GM23338 (cell line): ENCODE results near the gene STON2. TPM values are rescaled to one million over a fixed set of nuclear protein-coding genes. Genes with fewer than 3 reads are reported as not detected.

Source experiments
- ATAC-seq: fragments of 200-7000 bp; cut with Tn5 transposase; 3 replicates; pipeline ENCODE4 v1.9.1; 2020
- DNase-seq: peaks from one replicate; pipeline ENCODE4 v3.0.0-alpha.2; 2015; ENCODE audit warnings: low spot score
- H2AFZ ChIP-seq: fragments of 200-600 bp; sonication (generic); 2 replicates; pipeline ENCODE4 v1.8.0; 2016; ENCODE audit warnings: antibody characterized with exemption, mild to moderate bottlenecking, moderate library complexity
- H3F3A ChIP-seq: fragments of 200-600 bp; sonication (generic); replicated peaks from 2 replicates; pipeline ENCODE4 v1.8.0; 2017; ENCODE audit warnings: antibody characterized with exemption, mixed run types, low read depth
- H3K27ac ChIP-seq: fragments of 200-600 bp; sonication (generic); 2 replicates; pipeline ENCODE4 v1.6.1; 2016; ENCODE audit warnings: low read depth
- H3K27me3 ChIP-seq: fragments of 200-600 bp; sonication (generic); 2 replicates; pipeline ENCODE4 v1.8.0; 2016; ENCODE audit warnings: mild to moderate bottlenecking, mixed run types, moderate library complexity; ENCODE audit not compliant: insufficient read depth
- H3K36me3 ChIP-seq: fragments of 200-600 bp; sonication (generic); 2 replicates; pipeline ENCODE4 v1.8.0; 2016; ENCODE audit warnings: mild to moderate bottlenecking; ENCODE audit not compliant: insufficient read depth
- H3K4me1 ChIP-seq: fragments of 200-600 bp; sonication (generic); 2 replicates; pipeline ENCODE4 v1.8.0; 2016; ENCODE audit warnings: mild to moderate bottlenecking, moderate library complexity; ENCODE audit not compliant: insufficient read depth
- H3K4me2 ChIP-seq: fragments of 200-600 bp; sonication (generic); 2 replicates; pipeline ENCODE4 v1.7.1; 2017; ENCODE audit warnings: mixed run types
- H3K4me3 ChIP-seq: fragments of 200-600 bp; sonication (generic); 2 replicates; pipeline ENCODE4 v1.6.1; 2016; ENCODE audit warnings: mixed run types
- H3K79me2 ChIP-seq: fragments of 200-600 bp; sonication (generic); replicated peaks from 2 replicates; pipeline ENCODE4 v1.8.0; 2017; ENCODE audit warnings: mild to moderate bottlenecking; ENCODE audit not compliant: insufficient read depth
- H3K9me2 ChIP-seq: fragments of 200-600 bp; sonication (generic); 2 replicates; pipeline ENCODE4 v1.8.0; 2017; ENCODE audit not compliant: insufficient read depth
- H4K20me1 ChIP-seq: fragments of 200-600 bp; sonication (generic); replicated peaks from 2 replicates; pipeline ENCODE4 v1.8.0; 2017; ENCODE audit warnings: mild to moderate bottlenecking; ENCODE audit not compliant: insufficient read depth
- H3K27ac Mint-ChIP-seq: 2 replicates; pipeline ENCODE4 v1.8.0; 2020; ENCODE audit warnings: inconsistent platforms, mild to moderate bottlenecking, moderate library complexity, mixed read lengths
- H3K27me3 Mint-ChIP-seq: 3 replicates; pipeline ENCODE4 v1.8.0; 2022; ENCODE audit warnings: low read depth, mild to moderate bottlenecking, moderate library complexity, mixed read lengths, inconsistent platforms; ENCODE audit not compliant: insufficient read depth, poor library complexity
- H3K36me3 Mint-ChIP-seq: 3 replicates; pipeline ENCODE4 v1.8.0; 2021; ENCODE audit warnings: low read depth, mild to moderate bottlenecking, inconsistent platforms, moderate library complexity, mixed read lengths
- H3K4me1 Mint-ChIP-seq: 3 replicates; pipeline ENCODE4 v1.8.0; 2020; ENCODE audit warnings: mild to moderate bottlenecking, inconsistent platforms, mixed read lengths
- H3K4me3 Mint-ChIP-seq: 3 replicates; pipeline ENCODE4 v1.8.0; 2021; ENCODE audit warnings: moderate library complexity, mild to moderate bottlenecking, inconsistent platforms, mixed read lengths
- H3K9me3 Mint-ChIP-seq: 3 replicates; pipeline ENCODE4 v1.8.0; 2020; ENCODE audit warnings: moderate library complexity, mild to moderate bottlenecking, inconsistent platforms, mixed read lengths
- CREB1 ChIP-seq: fragments of 250-450 bp; sonication (Bioruptor Pico); IDR thresholded peaks from 2 replicates; pipeline ENCODE4 v1.5.0; 2020; ENCODE audit warnings: low read depth, mild to moderate bottlenecking, moderate library complexity
- EZH2phosphoT487 ChIP-seq: fragments of 200-600 bp; sonication (generic); IDR thresholded peaks from one replicate; pipeline ENCODE4 v1.8.1; 2018; ENCODE audit warnings: antibody characterized with exemption; ENCODE audit not compliant: unreplicated experiment
- JUNB ChIP-seq: IDR thresholded peaks from one replicate; pipeline ENCODE4 v1.6.1; 2016; ENCODE audit warnings: antibody characterized with exemption; ENCODE audit not compliant: unreplicated experiment
- NANOG ChIP-seq: IDR thresholded peaks from 2 replicates; pipeline ENCODE4 v1.6.1; 2016; ENCODE audit warnings: antibody characterized with exemption, borderline replicate concordance
- POLR2AphosphoS5 ChIP-seq: IDR thresholded peaks from 2 replicates; pipeline ENCODE4 v1.6.1; 2016; ENCODE audit warnings: antibody characterized with exemption, low read depth
- STAT1 ChIP-seq: IDR thresholded peaks from one replicate; pipeline ENCODE4 v1.6.1; 2016; ENCODE audit warnings: antibody characterized with exemption; ENCODE audit not compliant: unreplicated experiment
- ZNF114 ChIP-seq: fragments of 250-450 bp; sonication (Bioruptor Pico); IDR thresholded peaks from 2 replicates; pipeline ENCODE4 v1.5.0; 2020; ENCODE audit warnings: mild to moderate bottlenecking, moderate library complexity
- ZNF331 ChIP-seq: fragments of 250-450 bp; sonication (Bioruptor Pico); IDR thresholded peaks from 2 replicates; pipeline ENCODE4 v1.5.0; 2020; ENCODE audit warnings: low read depth, mild to moderate bottlenecking, moderate library complexity
- polyA plus RNA-seq: library from polyadenylated mRNA; unstranded; fragments of >200 nt; fragmentation: Nextera tagmentation; extraction: Ambion mirVana; gene quantifications from 2 replicates; pipeline ENCODE4 v1.2.1, GENCODE V29; 2016
- total RNA-seq: library from RNA; depleted of rRNA; stranded (reverse); fragments of >200 nt; shearing (Covaris generic); gene quantifications from 2 replicates; pipeline ENCODE4 v1.2.3, GENCODE V29; 2014
- TF ChIP-seq, protein P1 (sequence below): IDR thresholded peaks from one replicate; pipeline ENCODE4 v1.6.1; 2018; ENCODE audit warnings: antibody characterized with exemption; ENCODE audit not compliant: unreplicated experiment
- TF ChIP-seq, protein P2 (sequence below): fragments of 250-450 bp; sonication (Bioruptor Pico); IDR thresholded peaks from 2 replicates; pipeline ENCODE4 v1.5.0; 2020; ENCODE audit warnings: mild to moderate bottlenecking, moderate library complexity
- TF ChIP-seq, protein P3 (sequence below), 2 experiments: fragments of 200-600 bp in 1 of 2; sonication (generic) in 1 of 2; conservative IDR thresholded peaks; 2 replicates each; pipeline versions ENCODE4 v1.5.1 to v1.6.1; 2016 to 2017; ENCODE audit warnings: antibody characterized with exemption in 2 of 2, low read depth in 2 of 2, mild to moderate bottlenecking in 2 of 2, moderate library complexity in 1 of 2

STON2 gene
- total and polyA plus RNA-seq, 2 experiments from 2014 or later = 8.2 to 71.0 TPM

DNA sequence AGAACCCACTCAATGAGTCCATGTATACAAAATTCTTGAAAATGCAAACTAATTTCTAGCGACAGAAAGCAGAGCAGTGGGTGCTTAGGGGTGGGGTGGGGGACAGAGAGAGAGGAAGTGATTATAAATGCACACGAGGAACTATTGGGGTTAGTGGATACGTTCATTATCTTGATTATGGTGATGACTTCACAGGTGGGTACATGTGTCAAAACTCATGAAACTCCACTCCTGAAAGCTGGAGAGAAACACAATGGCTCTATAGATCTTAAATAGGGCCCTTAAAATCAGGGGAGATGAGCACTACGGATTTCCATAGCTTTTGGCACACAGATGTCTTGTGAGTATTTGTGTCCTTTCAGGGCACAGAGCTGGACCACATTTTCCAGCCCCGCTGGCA lies 59.9 kb downstream of the STON2 start (continued):
- TF ChIP-seq, protein P1, sequence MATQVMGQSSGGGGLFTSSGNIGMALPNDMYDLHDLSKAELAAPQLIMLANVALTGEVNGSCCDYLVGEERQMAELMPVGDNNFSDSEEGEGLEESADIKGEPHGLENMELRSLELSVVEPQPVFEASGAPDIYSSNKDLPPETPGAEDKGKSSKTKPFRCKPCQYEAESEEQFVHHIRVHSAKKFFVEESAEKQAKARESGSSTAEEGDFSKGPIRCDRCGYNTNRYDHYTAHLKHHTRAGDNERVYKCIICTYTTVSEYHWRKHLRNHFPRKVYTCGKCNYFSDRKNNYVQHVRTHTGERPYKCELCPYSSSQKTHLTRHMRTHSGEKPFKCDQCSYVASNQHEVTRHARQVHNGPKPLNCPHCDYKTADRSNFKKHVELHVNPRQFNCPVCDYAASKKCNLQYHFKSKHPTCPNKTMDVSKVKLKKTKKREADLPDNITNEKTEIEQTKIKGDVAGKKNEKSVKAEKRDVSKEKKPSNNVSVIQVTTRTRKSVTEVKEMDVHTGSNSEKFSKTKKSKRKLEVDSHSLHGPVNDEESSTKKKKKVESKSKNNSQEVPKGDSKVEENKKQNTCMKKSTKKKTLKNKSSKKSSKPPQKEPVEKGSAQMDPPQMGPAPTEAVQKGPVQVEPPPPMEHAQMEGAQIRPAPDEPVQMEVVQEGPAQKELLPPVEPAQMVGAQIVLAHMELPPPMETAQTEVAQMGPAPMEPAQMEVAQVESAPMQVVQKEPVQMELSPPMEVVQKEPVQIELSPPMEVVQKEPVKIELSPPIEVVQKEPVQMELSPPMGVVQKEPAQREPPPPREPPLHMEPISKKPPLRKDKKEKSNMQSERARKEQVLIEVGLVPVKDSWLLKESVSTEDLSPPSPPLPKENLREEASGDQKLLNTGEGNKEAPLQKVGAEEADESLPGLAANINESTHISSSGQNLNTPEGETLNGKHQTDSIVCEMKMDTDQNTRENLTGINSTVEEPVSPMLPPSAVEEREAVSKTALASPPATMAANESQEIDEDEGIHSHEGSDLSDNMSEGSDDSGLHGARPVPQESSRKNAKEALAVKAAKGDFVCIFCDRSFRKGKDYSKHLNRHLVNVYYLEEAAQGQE = no peak

DNA sequence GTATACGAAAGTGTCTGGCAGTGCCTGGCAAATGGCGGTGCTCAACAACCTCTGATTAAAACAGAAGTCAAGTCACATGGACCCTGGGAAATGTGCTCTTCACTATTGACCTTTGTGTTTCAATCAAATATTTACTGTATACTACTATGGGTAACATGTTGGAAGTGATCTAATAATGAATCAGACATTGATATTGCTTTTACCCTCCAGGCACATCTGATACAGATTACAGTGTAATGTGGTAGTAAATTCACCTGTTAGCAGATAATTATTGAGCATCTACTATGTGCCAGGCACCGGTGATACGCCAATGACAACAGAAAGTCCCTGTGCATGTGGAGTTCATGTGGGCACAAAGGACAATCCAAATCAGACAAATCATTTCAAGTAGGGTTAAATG lies 63.1 kb downstream of the STON2 start:
- no peak overlapping the region for H3K4me2 ChIP-seq
- H3K9me3 Mint-ChIP-seq = no peaks in the 10 kb centered on the region
- peaks cover 2% of the 10 kb centered on the region for H3K27me3 Mint-ChIP-seq
- H3K9me2 ChIP-seq = peaks cover 2% of the 10 kb centered on the region; the same call in 1 of the 2 replicates
- no peaks in the 10 kb centered on the region for H3F3A ChIP-seq
- H3K27ac ChIP-seq = no peak overlapping the region
- H4K20me1 ChIP-seq = no peaks in the 10 kb centered on the region
- no peak overlapping the region for H3K4me3 ChIP-seq
- no peaks in the 10 kb centered on the region; the same call in 1 of the 2 replicates for H3K79me2 ChIP-seq
- H3K4me1 ChIP-seq = no peaks in the 10 kb centered on the region
- H3K4me3 Mint-ChIP-seq = no peak overlapping the region
- no peaks in the 10 kb centered on the region; the same call in 2 of the 3 replicates for H3K36me3 Mint-ChIP-seq
- no peaks in the 10 kb centered on the region for H3K4me1 Mint-ChIP-seq
- H3K27me3 ChIP-seq = no peaks in the 10 kb centered on the region
- H2AFZ ChIP-seq = no peak overlapping the region
- ATAC-seq = no peak
- no peak overlapping the region for H3K27ac Mint-ChIP-seq
- H3K36me3 ChIP-seq = no peaks in the 10 kb centered on the region
- no peak for TF ChIP-seq EZH2phosphoT487
- TF ChIP-seq, protein P1 = no peak
- no peak for TF ChIP-seq ZNF114 (CRISPR knock-in tag)
- TF ChIP-seq, protein P2, sequence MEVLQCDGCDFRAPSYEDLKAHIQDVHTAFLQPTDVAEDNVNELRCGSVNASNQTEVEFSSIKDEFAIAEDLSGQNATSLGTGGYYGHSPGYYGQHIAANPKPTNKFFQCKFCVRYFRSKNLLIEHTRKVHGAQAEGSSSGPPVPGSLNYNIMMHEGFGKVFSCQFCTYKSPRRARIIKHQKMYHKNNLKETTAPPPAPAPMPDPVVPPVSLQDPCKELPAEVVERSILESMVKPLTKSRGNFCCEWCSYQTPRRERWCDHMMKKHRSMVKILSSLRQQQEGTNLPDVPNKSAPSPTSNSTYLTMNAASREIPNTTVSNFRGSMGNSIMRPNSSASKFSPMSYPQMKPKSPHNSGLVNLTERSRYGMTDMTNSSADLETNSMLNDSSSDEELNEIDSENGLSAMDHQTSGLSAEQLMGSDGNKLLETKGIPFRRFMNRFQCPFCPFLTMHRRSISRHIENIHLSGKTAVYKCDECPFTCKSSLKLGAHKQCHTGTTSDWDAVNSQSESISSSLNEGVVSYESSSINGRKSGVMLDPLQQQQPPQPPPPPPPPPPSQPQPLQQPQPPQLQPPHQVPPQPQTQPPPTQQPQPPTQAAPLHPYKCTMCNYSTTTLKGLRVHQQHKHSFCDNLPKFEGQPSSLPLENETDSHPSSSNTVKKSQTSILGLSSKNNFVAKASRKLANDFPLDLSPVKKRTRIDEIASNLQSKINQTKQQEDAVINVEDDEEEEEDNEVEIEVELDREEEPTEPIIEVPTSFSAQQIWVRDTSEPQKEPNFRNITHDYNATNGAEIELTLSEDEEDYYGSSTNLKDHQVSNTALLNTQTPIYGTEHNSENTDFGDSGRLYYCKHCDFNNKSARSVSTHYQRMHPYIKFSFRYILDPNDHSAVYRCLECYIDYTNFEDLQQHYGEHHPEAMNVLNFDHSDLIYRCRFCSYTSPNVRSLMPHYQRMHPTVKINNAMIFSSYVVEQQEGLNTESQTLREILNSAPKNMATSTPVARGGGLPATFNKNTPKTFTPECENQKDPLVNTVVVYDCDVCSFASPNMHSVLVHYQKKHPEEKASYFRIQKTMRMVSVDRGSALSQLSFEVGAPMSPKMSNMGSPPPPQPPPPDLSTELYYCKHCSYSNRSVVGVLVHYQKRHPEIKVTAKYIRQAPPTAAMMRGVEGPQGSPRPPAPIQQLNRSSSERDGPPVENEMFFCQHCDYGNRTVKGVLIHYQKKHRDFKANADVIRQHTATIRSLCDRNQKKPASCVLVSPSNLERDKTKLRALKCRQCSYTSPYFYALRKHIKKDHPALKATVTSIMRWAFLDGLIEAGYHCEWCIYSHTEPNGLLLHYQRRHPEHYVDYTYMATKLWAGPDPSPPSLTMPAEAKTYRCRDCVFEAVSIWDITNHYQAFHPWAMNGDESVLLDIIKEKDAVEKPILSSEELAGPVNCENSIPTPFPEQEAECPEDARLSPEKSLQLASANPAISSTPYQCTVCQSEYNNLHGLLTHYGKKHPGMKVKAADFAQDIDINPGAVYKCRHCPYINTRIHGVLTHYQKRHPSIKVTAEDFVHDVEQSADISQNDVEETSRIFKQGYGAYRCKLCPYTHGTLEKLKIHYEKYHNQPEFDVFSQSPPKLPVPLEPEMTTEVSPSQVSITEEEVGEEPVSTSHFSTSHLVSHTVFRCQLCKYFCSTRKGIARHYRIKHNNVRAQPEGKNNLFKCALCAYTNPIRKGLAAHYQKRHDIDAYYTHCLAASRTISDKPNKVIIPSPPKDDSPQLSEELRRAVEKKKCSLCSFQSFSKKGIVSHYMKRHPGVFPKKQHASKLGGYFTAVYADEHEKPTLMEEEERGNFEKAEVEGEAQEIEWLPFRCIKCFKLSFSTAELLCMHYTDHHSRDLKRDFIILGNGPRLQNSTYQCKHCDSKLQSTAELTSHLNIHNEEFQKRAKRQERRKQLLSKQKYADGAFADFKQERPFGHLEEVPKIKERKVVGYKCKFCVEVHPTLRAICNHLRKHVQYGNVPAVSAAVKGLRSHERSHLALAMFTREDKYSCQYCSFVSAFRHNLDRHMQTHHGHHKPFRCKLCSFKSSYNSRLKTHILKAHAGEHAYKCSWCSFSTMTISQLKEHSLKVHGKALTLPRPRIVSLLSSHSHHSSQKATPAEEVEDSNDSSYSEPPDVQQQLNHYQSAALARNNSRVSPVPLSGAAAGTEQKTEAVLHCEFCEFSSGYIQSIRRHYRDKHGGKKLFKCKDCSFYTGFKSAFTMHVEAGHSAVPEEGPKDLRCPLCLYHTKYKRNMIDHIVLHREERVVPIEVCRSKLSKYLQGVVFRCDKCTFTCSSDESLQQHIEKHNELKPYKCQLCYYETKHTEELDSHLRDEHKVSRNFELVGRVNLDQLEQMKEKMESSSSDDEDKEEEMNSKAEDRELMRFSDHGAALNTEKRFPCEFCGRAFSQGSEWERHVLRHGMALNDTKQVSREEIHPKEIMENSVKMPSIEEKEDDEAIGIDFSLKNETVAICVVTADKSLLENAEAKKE = no peak
- no peak for TF ChIP-seq ZNF331
- no peak for TF ChIP-seq CREB1 (CRISPR knock-in tag)
- TF ChIP-seq NANOG = no peak
- no peak for TF ChIP-seq POLR2AphosphoS5
- no peak for TF ChIP-seq JUNB
- TF ChIP-seq, protein P3, sequence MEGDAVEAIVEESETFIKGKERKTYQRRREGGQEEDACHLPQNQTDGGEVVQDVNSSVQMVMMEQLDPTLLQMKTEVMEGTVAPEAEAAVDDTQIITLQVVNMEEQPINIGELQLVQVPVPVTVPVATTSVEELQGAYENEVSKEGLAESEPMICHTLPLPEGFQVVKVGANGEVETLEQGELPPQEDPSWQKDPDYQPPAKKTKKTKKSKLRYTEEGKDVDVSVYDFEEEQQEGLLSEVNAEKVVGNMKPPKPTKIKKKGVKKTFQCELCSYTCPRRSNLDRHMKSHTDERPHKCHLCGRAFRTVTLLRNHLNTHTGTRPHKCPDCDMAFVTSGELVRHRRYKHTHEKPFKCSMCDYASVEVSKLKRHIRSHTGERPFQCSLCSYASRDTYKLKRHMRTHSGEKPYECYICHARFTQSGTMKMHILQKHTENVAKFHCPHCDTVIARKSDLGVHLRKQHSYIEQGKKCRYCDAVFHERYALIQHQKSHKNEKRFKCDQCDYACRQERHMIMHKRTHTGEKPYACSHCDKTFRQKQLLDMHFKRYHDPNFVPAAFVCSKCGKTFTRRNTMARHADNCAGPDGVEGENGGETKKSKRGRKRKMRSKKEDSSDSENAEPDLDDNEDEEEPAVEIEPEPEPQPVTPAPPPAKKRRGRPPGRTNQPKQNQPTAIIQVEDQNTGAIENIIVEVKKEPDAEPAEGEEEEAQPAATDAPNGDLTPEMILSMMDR (conservative IDR thresholded peaks at IDR 0.05; ENCODE audit: low read depth in 2 of 2) = no peak
- TF ChIP-seq STAT1 = no peak
- no peak for DNase-seq
